HG03045 (cell line): ENCODE data around the gene TSPAN2.

Experiments used
- ATAC-seq: cut with Tn5 transposase; IDR thresholded peaks from one replicate; pipeline ENCODE4 v1.9.1; 2021; ENCODE audit warnings: mild to moderate bottlenecking, moderate library complexity; ENCODE audit not compliant: unreplicated experiment

TSPAN2 gene

DNA sequence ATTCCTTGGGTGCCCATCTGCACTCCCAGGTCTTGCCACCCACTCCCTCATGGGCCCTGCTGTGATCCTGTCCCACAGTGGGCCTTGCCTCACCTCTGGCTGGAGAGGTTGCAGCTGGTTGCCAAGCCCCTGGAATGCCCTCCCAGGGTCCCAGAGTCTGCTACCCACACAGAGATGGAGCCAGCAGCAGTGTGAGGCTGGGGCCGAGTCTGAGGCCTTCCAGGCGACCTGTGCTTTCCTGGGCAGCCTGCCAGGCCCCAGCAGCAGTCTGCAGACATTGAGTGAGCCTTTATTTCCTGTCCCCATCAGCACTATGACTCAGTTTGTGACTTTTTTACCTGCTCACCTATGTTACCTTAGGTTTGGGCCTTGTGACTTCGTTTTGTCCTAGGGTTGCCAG is 25.0 kb upstream of the TSPAN2 start:
- no peak for ATAC-seq

DNA sequence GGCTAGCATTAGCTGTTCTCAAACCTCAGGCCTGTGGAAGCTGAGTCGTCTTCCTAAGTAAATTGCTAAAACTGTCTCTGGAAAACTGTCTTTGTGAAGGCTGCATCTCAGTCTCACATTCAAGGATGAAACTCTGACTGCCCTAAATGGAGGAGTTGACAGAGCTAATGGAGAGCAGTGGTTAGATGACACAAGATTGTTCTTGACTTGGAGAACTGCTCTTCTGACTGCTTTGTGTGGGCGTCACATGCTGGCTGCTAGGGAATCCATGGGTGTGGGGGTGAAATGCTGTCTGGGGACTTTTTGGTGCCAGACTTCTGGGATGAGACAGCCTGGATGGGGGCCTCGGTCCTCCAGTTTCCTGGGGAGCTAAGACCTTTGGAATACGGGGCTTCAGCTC is 24.5 kb upstream of the TSPAN2 start:
- ATAC-seq = no peak

DNA sequence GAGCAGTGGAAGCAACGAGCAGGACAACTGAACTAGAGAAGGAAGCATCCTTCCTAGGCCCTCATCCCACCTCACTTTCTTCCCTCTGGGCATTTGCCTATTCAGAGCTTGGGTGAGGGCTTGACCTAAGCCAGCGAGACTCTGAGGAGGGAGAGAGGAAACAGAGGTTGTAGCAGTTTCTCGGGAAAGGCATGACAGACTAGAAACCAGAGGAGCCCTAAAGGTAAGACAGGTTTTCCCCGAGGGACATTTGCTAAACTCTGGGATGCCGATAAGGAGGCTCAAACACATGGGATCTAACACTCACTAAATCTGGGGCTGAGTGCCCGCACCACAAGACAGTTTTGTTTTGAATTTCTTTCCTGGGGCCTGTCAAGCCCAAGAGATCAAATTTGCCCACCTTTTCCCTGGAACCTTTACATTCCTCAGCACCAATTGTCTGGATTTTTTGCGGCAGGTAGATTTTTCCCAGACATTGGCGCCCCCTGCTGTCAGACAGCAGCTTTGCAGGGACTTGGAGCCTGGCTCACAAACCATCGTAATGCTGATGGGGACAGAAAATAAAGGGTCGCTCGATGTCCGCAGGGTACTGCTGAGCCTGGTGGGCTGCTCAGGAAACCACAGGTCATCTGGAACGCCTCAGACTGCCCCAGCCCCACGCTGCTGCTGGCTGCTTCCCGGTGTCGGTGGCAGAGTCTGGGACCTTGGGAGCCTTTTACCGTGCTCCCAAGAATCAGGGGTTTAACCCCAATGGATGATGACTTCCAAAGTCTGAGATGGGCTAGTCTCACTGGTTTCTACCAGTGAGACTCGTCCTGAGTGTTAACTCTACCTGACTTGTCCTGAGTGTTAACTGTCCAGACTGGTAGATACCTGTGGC is 23.4 kb upstream of the TSPAN2 start:
- no peak for ATAC-seq

DNA sequence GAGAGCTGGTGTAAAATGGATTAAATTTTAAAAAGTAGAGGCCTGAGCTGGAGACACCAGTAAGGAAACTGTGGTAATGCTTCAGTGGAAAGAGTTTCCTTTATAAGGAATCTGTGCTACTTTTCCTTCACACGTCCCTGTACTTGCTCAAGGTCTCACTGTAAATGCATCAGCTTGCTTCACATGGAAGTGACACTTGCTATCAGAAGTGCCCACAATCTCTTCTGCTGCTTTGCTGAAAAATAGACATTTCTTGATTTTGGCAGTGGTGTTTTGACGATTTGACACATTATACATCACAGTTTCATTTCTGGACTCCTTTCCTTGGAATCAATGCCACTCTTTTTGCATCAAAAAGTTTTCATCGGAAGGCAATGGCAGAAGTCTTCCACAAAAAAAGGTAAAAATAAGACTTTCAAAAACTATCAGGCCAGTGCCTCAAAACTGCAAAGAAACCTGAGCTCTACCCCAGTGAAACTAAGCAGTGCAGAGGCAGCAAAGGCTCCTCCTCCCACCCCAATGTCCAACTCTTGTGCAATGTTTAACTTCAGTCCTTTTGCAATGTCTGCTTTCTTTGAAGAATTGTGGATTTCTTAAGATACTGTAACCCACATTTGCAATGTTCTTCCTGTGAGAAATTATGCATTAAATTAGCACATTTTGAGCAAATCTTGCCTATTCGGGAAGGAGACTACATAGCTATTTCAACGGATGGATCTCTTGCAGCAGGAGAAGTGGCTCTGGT is 18.4 kb upstream of the TSPAN2 start:
- no peak for ATAC-seq

DNA sequence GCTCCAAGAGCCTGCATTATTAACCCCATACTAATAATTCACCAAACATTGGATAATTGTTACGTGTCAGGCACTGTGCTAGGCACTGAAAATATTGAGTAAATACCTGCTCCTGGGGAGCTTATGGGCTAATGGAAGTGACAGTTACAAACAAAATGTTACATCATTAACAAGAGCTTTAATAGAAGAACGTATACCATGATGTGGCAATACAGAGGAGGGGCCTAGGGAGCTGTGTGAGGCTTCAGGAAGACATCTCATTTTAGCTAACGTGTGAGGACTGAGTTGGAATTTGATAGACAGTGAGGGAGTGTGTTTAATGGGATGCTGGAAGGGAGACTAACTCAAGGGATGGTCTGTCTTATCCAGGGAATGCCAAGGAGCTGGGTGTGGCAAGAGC is 16.5 kb upstream of the TSPAN2 start:
- no peak for ATAC-seq

DNA sequence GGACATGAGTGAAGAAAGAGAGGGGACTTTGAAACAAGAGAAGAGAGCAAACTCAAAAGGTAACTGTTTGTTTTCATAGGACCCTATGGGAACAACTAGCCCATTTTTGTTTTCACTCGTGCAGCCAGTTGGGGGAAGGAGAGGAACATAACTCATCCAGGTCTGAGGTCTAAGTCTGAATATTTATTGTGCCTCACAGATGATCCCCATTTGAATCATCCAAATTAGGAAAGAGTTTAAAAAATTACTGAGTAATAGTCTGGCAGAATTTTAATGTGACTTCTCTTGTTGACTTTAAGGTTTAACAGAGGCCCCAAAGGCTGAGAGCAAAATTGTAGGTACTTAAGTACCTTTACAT is 10.4 kb upstream of the TSPAN2 start:
- no peak for ATAC-seq

DNA sequence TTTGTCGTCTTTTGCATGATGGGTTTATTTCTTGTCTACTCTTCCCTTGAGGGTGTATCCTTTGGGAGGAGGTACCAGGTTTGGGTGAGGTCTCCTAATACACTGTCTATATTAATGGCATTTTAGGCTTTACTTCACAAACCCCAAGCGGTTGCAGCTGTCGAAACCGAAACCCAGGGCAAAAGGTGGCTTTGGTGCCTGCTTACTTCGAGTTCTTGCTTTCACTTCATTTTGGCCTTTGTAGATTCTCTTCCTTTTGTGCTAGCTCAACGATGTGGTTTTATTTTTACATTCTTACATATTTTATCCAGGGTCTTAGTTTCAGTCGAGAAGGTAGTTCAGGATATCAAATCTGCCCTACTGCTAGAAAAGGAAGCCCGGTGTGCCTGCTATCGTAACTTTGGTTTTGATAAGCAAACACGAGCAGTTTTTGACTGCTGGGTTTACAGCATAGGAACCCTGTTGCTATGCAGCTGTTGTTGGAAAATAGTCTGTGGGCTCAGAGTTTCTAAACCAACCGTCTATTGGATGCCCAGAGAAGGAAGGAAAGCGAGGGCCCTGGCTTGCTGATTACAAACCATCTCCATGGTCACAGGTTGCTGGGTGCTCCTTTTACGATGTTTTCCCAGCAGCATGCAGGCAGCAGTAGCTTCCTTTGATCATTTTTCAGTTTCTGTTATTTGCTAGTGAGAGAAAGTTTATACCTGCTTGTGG is 9.8 kb upstream of the TSPAN2 start:
- peak; percentile 91 for ATAC-seq

DNA sequence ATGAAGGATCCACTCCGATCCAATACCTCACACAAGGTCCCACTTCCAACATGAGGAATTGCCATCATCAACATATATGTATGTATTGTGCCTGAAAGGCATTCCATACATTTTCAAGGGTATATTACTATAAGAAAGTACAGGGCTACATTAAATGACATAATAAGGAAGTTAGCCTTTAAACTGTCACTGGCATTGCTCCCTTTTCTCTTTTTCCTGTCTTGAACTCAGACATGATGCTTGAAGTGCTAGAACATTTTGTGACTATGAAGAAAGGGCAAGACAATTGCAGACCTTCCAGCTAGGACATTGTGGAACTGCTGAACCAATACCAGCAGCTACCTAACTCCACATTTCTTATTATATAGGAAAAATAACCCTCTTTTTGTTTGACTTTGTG is 2.9 kb upstream of the TSPAN2 start:
- ATAC-seq = no peak

DNA sequence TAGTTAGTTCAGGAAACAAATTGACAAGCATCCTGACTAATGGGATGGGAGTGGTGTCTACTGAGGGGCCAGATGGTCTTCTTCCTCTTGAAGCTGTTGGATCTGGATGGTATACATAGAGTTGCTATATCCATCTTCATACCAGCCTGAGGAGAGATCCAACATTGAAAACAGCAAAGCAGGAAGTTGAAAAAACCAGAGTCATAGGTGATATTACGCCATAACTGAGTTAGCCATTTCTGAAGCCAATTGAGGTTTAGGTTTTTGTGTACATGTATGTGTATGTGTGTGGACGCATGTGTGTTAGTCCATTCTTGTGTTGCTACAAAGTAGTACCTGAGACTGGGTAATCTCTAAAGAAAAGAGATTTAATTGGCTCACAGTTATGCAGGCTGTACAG is 2.3 kb upstream of the TSPAN2 start:
- ATAC-seq = no peak

DNA sequence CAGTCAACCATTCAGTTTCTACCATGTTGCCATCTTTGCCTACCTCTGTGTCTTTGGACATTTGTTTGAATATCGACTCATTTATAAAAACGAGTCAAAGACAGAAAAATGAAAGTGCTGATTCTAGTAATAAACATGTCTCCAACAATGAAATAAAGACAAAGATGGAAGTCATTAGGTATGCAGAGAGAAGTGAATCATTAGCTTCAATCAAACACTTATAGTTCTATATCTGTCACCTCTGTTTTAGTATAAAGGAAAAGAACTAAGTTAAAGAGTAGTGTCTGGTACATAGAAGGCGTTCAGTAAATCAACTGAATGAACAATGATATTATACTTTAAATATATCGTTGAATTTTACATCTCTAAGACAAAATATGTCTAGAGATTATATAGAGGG is 1.7 kb upstream of the TSPAN2 start:
- no peak for ATAC-seq

DNA sequence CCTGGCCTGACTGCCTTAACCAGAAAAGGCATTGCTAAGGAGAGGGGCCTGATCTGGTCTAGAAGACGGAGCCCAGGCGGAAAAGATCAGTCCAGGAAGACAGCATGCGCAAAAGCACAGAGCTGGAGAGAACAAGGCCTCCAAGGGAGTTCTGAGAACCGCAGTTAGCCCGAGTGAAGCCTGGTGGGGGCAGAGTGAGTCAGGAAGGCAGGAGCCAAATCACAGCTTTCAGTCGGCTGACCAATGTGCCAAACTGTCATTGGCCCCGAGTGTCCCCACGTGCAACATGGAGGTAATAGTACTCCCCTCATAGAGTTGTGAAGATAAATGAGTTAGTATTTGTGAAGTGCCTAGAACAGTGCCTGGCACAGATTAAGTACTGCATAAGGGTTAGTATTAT is 1.2 kb upstream of the TSPAN2 start:
- ATAC-seq = no peak

DNA sequence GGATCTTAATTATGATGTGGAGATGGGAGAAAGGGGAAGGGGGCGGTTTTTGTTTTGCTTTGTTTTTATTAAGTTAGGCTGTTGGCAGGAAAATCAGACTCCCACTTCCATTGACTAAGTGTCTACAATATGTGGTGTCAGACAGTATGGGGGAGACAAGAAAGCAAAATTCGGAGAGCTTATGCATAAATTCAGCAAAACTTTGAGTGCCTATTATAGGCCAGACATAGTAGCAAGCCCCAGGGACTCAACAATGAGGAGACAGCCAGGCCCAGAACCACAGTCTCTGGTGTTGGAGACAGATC is 835 bp upstream of the TSPAN2 start:
- no peak for ATAC-seq

DNA sequence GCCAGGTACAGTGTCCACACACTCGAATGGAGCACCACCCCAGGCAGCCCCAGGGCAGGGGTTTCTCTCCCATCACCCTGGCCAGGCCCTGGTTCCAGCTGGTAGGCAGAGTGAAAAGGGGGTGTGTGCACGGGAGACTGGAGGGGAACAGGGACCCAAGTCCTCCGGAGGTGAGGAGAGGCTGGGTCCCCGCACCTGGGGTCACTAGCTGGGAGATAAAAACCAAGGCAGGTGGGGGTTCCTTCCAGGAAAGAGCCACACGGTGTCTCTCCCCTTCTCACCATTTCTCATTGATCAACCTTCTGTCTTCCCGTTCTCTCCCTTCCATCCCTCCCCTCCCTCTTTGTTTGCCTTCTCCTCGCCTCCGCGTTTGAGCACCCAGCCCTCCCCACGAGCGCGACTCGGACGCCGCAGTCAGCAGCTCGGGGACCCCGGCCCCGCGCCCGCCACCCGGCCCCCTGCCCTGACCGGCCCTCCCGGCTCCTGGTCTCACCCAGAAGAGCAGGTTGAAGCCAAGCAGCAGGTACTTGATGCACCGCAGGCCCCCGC is 358 bp downstream of the TSPAN2 start:
- ATAC-seq = no peak

DNA sequence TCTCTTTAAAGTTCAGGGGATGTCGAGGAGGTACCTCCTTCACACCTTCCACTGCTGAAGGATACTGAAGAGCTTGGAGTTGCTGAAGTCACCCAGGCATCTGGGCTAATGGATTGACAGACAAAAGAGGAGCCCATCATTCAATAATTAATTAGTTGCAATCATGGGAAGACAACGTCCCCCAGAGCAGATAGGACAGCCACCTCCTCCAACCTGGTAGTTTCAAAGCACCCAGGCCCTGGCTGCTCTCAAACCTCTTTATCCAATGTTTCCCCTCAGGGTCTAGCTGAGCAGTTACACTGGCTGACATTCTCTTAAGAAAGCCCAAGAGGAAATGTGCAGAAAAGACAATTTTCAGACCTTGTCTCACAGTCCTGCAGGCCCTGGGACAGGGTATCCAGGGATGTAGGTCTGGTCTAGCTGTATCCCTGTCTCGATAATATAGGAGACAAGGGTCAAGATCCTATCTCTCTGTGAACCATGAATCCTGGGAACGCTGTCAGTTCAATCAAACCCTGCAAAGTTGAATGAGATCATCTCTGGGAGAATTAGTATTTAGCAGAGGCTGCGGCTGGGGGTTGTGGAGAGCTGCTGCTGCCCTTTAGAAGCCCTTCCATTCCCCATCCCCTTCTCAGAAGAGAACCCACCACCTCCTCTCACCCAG is 1.1 kb downstream of the TSPAN2 start:
- no peak for ATAC-seq

DNA sequence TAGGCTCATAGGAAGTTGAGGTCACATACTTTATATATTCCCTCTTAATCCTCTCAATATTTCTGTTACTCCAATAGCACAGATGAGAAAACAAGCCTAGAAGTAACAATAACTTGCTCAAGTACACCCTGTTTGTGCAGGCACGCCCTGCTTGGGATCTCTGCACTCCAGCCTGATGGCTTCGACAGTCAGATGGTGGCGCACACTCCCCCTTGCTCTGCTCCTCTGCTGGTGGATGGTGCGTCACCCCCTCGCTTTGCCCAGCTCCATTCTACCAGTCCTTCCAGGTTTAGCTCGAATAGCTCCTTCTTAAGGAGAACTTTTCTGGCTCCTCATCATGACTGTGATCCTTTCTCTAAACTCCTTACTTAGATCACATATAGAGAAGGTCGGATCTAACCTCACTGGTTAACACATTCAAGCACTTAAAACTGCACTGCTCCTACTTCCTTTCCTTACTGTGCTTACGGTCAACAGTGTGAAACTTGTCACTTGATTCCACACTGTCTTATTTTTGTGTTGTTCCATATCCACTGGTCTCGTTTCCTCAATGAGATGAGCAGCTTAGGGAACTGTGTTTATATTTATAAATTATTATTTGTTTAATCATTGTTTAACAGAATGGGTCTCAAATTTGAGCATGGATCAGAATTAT is 3.0 kb downstream of the TSPAN2 start:
- no peak for ATAC-seq

DNA sequence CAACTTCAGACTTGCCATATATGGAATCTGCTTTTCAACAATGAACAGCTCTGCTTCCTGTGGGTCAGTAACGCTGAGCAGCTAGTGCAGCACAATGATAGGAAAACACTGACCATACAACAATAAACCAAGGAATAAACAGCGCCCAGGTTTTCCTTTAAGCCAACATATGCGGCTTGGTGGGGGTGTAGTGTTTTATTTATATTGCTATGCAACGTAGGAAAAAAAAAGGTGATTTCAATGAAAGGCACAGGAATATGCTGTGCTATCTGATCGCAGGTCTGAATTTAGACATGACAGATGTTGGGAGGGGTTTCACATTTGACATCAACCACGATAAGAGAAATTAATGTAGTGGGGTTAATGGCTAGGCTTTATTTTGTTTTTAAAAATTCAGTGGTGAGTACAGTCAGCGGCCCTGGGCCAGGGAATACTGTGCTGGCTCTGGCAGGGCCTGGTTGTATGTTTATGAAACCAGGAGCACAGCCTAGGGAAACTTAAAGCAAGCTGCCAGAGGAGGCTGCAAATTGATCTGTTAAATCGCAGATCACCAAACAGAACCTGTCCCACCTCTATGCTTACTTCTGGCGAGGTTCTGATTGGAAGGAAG is 4.3 kb downstream of the TSPAN2 start:
- ATAC-seq = no peak

DNA sequence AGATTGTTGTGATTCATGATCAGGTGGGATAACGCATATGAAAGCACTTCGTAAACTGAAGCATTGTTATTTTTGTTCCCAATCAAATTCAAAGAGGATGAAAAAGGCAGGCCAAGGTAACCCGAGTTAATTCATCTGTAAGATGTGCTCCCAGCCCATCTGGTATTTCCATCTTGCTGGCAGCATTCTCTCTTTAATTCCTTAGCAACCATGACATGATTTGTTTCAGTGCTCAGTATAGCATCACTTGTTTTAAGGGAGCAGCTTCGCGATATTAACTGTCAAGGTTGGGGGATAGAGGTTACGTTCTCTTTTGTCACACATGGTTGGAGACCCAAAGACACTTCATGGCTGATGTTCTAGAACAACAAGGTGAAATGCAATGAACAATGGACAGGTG is 6.4 kb downstream of the TSPAN2 start:
- ATAC-seq = no peak

DNA sequence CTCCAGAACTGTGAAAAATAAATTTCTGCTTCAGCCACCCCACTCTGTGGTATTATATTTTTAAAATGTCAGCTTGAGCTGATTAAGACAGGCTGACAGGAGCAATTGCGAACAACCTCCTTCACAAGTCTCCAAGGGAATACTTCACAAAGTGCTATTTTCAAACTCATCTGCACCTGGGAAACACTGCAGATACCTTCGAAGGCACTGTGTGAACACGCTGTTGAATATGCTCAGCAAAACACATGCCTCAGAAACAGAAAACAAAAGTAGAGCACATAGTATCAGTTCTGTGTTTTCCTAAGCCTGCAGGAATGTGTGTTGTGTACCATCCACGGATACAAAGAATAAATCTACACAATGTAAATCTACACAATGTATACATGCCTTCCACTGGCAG is 10.6 kb downstream of the TSPAN2 start:
- no peak for ATAC-seq

DNA sequence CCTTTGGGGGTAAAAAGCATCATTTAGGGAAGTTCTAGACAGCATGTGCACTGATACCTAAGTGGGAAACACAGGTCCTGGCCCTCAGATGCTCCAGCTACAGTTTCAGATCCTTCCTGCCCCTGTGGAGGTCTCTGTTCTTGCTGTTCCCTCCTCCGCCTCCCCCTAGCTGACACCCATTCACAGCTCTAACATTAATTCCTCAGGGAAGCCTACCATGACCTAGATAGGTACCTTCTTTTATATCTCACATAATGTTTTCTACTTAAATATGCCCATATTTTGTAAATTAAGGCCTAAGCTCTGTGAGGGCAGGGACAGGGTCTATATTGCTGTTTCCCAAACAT is 11.3 kb downstream of the TSPAN2 start:
- no peak for ATAC-seq

DNA sequence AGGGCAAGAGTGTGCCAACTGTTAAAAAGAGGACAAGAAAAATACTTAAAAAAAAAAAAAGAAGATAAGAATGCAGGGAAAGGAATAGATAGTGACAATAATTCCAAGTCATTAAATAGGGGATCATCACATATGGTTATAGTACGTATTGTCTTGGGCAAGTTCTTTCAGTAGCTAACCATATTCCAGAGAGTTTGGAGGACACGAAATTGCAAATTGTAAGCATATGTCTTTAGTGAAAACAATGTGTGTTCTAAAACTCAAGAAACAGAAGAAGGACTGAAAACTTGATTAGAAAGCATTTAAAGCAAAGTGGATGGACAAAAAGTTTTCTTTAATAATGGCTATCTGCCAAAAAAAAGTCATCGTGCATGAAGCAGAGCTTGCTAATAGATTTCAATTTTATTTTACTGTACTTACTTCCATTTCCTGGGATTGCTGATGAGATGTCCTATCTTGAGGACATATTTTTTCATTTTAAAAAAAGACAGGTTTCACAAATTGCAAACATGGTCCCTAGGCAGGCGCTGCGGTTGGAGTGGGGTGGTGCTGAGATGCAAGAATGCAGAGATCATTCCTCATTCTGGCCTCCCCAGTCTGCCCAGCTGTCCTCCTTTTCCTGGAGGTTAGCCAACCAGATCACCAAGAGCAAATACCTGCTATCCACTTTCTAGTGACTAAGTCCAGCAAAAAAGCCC is 11.9 kb downstream of the TSPAN2 start:
- ATAC-seq = no peak
